Measurements from ENCODE around the gene B3GALT6.

Gene B3GALT6

DNA sequence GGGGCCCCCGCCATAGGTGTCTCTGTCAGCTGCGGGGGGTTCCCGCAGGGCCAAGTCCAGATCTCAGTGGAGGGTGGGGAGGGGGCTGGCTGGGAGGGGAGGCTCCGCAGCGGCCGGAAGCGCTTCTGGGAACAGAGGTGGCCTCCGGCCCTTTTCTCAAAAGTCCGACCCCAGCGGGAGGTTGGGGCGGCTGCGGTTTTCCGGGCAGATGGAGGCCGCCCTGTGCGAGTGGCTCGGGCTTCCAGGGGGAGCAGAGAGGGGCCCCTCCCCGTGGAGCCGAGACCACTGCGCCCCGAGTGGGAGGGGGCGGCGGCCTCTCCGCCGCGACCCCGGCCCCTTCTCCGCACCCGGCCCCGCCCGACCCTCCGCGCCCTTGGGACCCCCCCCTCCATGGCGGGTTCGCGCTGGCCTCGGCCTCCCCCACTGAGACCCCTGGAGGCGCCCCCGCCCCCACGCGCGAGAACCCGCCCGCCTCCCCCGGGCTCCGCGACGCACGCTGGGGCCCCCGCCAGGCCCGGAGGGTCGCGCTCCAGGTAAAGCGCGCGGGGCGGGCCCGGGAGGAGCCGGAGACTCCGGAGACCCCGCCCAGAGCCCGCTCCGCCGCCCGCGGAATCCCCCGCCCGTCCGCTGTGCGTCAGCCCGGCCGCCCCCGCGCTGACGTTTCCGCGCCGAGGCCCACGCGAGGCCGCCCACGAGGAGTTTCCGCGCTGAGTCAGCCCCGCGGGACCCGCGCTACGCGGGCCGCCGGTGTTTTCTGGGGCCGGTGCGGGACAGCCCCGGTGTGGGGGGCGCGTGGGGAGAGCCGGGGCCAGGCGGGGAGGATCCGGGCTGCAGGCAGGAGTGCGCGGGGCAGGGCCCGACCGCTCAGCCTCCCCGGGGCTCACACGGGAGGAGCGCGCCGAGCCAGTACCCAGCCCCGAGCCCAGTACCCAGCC is 30.9 kb upstream of the B3GALT6 start:
- Histone ChIP-seq H3K27ac (replicated peaks) (no peak overlapping the region), H3K27me3 (ENCODE audit: insufficient read depth, poor library complexity, severe bottlenecking) (peaks cover 44% of the 10 kb centered on the region), H3K4me3 (replicated peaks; ENCODE audit: insufficient read depth, low read length) (no peak overlapping the region)
- TF ChIP-seq POLR2AphosphoS5 (IDR thresholded peaks at IDR 0.05; ENCODE audit: low read depth), result no peak
- TF ChIP-seq, protein P1, sequence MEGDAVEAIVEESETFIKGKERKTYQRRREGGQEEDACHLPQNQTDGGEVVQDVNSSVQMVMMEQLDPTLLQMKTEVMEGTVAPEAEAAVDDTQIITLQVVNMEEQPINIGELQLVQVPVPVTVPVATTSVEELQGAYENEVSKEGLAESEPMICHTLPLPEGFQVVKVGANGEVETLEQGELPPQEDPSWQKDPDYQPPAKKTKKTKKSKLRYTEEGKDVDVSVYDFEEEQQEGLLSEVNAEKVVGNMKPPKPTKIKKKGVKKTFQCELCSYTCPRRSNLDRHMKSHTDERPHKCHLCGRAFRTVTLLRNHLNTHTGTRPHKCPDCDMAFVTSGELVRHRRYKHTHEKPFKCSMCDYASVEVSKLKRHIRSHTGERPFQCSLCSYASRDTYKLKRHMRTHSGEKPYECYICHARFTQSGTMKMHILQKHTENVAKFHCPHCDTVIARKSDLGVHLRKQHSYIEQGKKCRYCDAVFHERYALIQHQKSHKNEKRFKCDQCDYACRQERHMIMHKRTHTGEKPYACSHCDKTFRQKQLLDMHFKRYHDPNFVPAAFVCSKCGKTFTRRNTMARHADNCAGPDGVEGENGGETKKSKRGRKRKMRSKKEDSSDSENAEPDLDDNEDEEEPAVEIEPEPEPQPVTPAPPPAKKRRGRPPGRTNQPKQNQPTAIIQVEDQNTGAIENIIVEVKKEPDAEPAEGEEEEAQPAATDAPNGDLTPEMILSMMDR (IDR thresholded peaks at IDR 0.05; ENCODE audit: insufficient read depth, low read length), result no peak
- no peak for TF ChIP-seq SPI1 (IDR thresholded peaks at IDR 0.05; ENCODE audit: borderline replicate concordance, low read depth)
- TF ChIP-seq, protein P2, sequence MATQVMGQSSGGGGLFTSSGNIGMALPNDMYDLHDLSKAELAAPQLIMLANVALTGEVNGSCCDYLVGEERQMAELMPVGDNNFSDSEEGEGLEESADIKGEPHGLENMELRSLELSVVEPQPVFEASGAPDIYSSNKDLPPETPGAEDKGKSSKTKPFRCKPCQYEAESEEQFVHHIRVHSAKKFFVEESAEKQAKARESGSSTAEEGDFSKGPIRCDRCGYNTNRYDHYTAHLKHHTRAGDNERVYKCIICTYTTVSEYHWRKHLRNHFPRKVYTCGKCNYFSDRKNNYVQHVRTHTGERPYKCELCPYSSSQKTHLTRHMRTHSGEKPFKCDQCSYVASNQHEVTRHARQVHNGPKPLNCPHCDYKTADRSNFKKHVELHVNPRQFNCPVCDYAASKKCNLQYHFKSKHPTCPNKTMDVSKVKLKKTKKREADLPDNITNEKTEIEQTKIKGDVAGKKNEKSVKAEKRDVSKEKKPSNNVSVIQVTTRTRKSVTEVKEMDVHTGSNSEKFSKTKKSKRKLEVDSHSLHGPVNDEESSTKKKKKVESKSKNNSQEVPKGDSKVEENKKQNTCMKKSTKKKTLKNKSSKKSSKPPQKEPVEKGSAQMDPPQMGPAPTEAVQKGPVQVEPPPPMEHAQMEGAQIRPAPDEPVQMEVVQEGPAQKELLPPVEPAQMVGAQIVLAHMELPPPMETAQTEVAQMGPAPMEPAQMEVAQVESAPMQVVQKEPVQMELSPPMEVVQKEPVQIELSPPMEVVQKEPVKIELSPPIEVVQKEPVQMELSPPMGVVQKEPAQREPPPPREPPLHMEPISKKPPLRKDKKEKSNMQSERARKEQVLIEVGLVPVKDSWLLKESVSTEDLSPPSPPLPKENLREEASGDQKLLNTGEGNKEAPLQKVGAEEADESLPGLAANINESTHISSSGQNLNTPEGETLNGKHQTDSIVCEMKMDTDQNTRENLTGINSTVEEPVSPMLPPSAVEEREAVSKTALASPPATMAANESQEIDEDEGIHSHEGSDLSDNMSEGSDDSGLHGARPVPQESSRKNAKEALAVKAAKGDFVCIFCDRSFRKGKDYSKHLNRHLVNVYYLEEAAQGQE (IDR thresholded peaks at IDR 0.05; ENCODE audit: insufficient replicate concordance, low read depth), result no peak
- no peak for TF ChIP-seq GABPA (IDR thresholded peaks at IDR 0.05; ENCODE audit: low read depth)
- no peak for DNase-seq (ENCODE audit: low read depth in 1 of 2, low spot score in 1 of 2)

DNA sequence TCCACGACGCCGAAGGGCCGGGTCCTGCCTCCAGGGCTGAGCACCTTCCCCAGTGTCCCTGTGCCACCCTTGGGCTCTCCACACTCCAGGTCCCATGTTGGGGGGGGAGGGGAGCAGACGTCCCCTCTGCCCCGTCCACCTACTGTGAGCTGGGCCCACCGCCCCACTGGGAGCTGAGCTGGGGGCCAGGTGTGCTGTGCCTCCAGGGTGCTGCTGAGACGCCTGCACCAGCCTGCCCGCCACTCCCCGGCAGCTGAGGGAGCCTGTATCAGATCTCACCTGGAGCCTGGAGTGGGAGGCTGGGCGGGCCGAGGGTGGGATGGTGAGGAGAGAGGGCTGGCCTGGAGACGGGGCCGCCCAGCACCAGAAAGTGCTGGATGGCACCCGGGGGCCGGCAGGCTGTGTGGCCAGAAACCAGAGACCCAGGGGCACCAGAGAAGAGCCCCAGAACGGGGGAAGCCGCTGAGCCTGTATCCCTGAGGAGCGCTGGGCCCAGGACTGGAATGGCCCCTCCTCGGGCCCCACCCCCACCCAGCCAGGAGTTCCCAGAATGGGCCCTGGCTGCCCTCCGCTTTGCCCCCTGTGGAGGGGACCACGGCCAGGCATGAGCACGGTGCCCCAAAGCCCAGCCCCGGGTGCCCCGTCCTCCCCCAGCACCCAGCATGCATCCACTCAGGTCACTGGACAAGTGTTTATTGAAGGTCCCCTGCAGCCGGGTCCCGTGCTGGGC is 29.0 kb upstream of the B3GALT6 start:
- Histone ChIP-seq H3K27me3 (ENCODE audit: insufficient read depth, poor library complexity, severe bottlenecking) (peaks cover 61% of the 10 kb centered on the region), H3K4me3 (replicated peaks; ENCODE audit: insufficient read depth, low read length) (no peak overlapping the region), H3K27ac (replicated peaks) (no peak overlapping the region)
- no peak for DNase-seq (ENCODE audit: low read depth in 1 of 2, low spot score in 1 of 2)
- TF ChIP-seq, protein P2 (IDR thresholded peaks at IDR 0.05; ENCODE audit: insufficient replicate concordance, low read depth), result no peak
- TF ChIP-seq SPI1 (IDR thresholded peaks at IDR 0.05; ENCODE audit: borderline replicate concordance, low read depth), result no peak
- no peak for TF ChIP-seq POLR2AphosphoS5 (IDR thresholded peaks at IDR 0.05; ENCODE audit: low read depth)

DNA sequence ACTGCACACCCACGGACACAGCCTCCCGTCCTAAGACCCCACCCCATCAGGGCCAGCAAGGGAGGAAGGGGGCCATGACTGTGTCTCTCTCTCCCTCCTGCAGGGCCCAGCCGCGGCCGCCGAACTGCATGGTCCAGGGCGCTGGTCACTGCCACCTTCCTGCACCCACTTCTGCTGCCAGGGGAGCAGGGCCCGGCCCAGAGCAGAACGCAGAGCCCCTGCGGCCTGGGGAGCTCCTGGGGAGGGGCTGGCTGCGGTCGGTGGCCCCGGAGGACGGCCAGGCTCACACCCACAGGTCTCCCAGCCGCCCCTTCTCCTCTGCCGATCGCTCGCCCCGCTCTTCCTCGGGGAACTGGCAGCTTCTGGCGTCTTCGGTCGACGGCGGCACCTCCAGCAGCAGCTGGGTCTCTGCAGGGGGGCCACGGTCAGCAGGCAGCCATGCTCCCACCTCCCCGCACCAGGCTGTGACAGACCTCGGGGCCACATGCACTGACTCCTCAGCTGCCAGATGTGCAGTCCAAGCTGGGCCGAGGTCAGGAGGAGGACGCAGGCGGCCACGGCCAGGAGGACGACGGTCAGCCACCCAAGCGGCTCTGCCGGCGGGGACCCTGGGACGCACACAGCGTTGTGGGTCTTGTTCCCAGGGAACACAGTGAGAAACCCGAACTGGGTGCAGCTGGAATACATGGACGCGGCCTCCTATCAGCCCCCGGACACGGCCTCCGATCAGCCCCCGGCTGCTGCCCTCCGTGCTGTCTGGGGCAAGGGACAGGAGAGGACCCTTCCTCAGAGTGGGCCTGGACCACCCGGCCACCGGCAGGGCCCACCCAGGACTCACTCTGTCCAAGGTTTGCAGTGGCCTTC is 28.2 kb upstream of the B3GALT6 start:
- no peak for DNase-seq (ENCODE audit: low read depth in 1 of 2, low spot score in 1 of 2)
- Histone ChIP-seq H3K27me3 (ENCODE audit: insufficient read depth, poor library complexity, severe bottlenecking) (peaks cover 66% of the 10 kb centered on the region), H3K27ac (replicated peaks) (no peak overlapping the region), H3K4me3 (replicated peaks; ENCODE audit: insufficient read depth, low read length) (no peak overlapping the region)
- TF ChIP-seq, protein P1 (IDR thresholded peaks at IDR 0.05; ENCODE audit: insufficient read depth, low read length), result no peak
- TF ChIP-seq, protein P2 (IDR thresholded peaks at IDR 0.05; ENCODE audit: insufficient replicate concordance, low read depth), result no peak
- TF ChIP-seq SPI1 (IDR thresholded peaks at IDR 0.05; ENCODE audit: borderline replicate concordance, low read depth), result no peak
- no peak for TF ChIP-seq POLR2AphosphoS5 (IDR thresholded peaks at IDR 0.05; ENCODE audit: low read depth)
- no peak for TF ChIP-seq GABPA (IDR thresholded peaks at IDR 0.05; ENCODE audit: low read depth)

Measured in HL-60 (cell line).